ENCODE measurements around the gene RNF135. TPM values are rescaled to one million over a fixed set of nuclear protein-coding genes. Genes with fewer than 3 reads are reported as not detected.

The RNF135 gene
- total RNA-seq (2021), result 22.9 and 23.4 TPM in 2 replicates
- percentile 74 among the genes with signal in this experiment for Bru-seq, nascent RNA
- percentile 77 among the genes with signal in this experiment for BruChase-seq, experiment 1, labeled RNA remaining after a 2-hour chase
- percentile 74 among the genes with signal in this experiment for BruChase-seq, experiment 2, labeled RNA remaining after a 6-hour chase
- long read RNA-seq, transcript RNF135-202 (5 exons, 2,892 nt), result major isoform, 21 of 69 reads
- long read RNA-seq, transcript RNF135-201 (4 exons, 1,905 nt), result minor isoform, 10 of 69 reads
- long read RNA-seq, partial matches to known transcripts, result 0 of 69 reads
- long read RNA-seq, other reads (novel, unspliced or antisense), result 36 of 69 reads

- peak within 1 kb of the TSS; percentile 78 for H3K27ac ChIP-seq
- peak within 1 kb of the TSS; percentile 91 for H2AFZ ChIP-seq
- H3K79me2 ChIP-seq (ENCODE audit: low read depth), result peaks cover 34% of the 10 kb centered on the region
- intact Hi-C loops (cut with micrococcal nuclease; ENCODE audit: unreplicated experiment), result loop anchor here (1.0 to 5.0 kb wide), 2 partner anchors 49 to 65 kb away; partner anchors contain the start of genes ADAP2 and TEFM
- TF ChIP-seq EZH2 (IDR thresholded peaks at IDR 0.05; ENCODE audit: low read depth) (no peak), CTCF (conservative IDR thresholded peaks at IDR 0.05) (peak; percentile 31; the same call in 1 of the 2 replicates)
- no peaks in the 10 kb centered on the region for H3K27me3 ChIP-seq (ENCODE audit: insufficient read depth, low read depth)
- ChIA-PET POLR2A (ENCODE audit: unreplicated experiment) (interaction anchor here (0.6 kb wide), 2 partner anchors 494 to 1306 kb away, joined by 3 to 7 read pairs; partner anchors contain the start of gene GOSR1), CTCF (no interaction called here)
- H3K4me2 ChIP-seq, result peak within 1 kb of the TSS; percentile 78
- no peaks in the 10 kb centered on the region for H3K36me3 ChIP-seq (ENCODE audit: low read depth)
- peaks cover 22% of the 10 kb centered on the region for H3F3A ChIP-seq (ENCODE audit: insufficient read depth, low read depth)
- H3K4me3 ChIP-seq, result peak within 1 kb of the TSS; percentile 88
- peaks cover 15% of the 10 kb centered on the region; the same call in 1 of the 2 replicates for H3K4me1 ChIP-seq (replicated peaks; ENCODE audit: insufficient read depth)
- BruUV-seq (replicated peaks), result no TSS peak
- H4K20me1 ChIP-seq (ENCODE audit: insufficient read depth), result no peaks in the 10 kb centered on the region; the same call in 1 of the 2 replicates
- H3K9me3 ChIP-seq (ENCODE audit: insufficient read depth, low read depth), result no peaks in the 10 kb centered on the region
- DNase-seq, result peak; percentile 77 to 85
- no peaks in the 10 kb centered on the region for H3K9me2 ChIP-seq (ENCODE audit: insufficient read depth)
Observed at GRCh38 chr17:30970831-30971567, at the start of gene RNF135. Gene RNF135 (plus strand): TSS chr17:30971039. CDS start chr17:30971074, 35 bp downstream.

- peak within 1 kb of the TSS; percentile 69 for H3K4me2 ChIP-seq
- H3K27ac ChIP-seq, result no peak within 1 kb of the TSS
- H3F3A ChIP-seq (ENCODE audit: insufficient read depth, low read depth), result no peaks in the 10 kb centered on the region
- H3K9me3 ChIP-seq (ENCODE audit: insufficient read depth, low read depth), result no peaks in the 10 kb centered on the region
- H4K20me1 ChIP-seq (ENCODE audit: insufficient read depth), result 0 out of 2 replicates have a peak, but pooled peaks cover 3% of the 10 kb centered on the region
- intact Hi-C loops (cut with micrococcal nuclease; ENCODE audit: unreplicated experiment), result loop anchor here (5.0 kb wide), 1 partner anchor 51 kb away; the partner anchor contains the start of gene RNF135
- H2AFZ ChIP-seq, result no peak within 1 kb of the TSS
- POLR2A ChIA-PET (ENCODE audit: unreplicated experiment), result no interaction called here
- H3K4me3 ChIP-seq, result peak within 1 kb of the TSS; percentile 42; the same call in 1 of the 2 replicates
- no peaks in the 10 kb centered on the region for H3K36me3 ChIP-seq (ENCODE audit: low read depth)
- CTCF ChIA-PET, result no interaction called here
- peak in 1 of 2 experiments; percentile 54 for DNase-seq
- H3K4me1 ChIP-seq (replicated peaks; ENCODE audit: insufficient read depth), result no peaks in the 10 kb centered on the region
- BruUV-seq (replicated peaks), result no TSS peak
- no peaks in the 10 kb centered on the region for H3K79me2 ChIP-seq (ENCODE audit: low read depth)
- no peaks in the 10 kb centered on the region for H3K9me2 ChIP-seq (ENCODE audit: insufficient read depth)
- H3K27me3 ChIP-seq (ENCODE audit: insufficient read depth, low read depth), result peaks cover 37% of the 10 kb centered on the region
- no peak for TF ChIP-seq EZH2 (IDR thresholded peaks at IDR 0.05; ENCODE audit: low read depth)
- TF ChIP-seq CTCF (conservative IDR thresholded peaks at IDR 0.05), result no peak
Observed at GRCh38 chr17:30921544-30922196, 49.2 kb upstream of the RNF135 start, which contains the start of gene ADAP2. Gene ADAP2 (plus strand): TSS chr17:30921945. CDS start chr17:30922015, 70 bp downstream.
